Measurements from ENCODE around the gene PRKAG2. TPM values are rescaled to one million over a fixed set of nuclear protein-coding genes. Genes with fewer than 3 reads are reported as not detected.
A peak's percentile ranks its signal among the peaks of the same experiment; 100 is the strongest.

The PRKAG2 gene
- total RNA-seq, 2 donors from 2014 or later: 38.3 to 78.5 TPM

- H3K9me3 ChIP-seq: no peaks in the 10 kb centered on the region
- DNase-seq (ENCODE audit: low spot score) (no peak), ATAC-seq (ENCODE audit: insufficient number of reproducible peaks, low FRiP score, low read depth) (no peak)
- TF ChIP-seq, protein P1, sequence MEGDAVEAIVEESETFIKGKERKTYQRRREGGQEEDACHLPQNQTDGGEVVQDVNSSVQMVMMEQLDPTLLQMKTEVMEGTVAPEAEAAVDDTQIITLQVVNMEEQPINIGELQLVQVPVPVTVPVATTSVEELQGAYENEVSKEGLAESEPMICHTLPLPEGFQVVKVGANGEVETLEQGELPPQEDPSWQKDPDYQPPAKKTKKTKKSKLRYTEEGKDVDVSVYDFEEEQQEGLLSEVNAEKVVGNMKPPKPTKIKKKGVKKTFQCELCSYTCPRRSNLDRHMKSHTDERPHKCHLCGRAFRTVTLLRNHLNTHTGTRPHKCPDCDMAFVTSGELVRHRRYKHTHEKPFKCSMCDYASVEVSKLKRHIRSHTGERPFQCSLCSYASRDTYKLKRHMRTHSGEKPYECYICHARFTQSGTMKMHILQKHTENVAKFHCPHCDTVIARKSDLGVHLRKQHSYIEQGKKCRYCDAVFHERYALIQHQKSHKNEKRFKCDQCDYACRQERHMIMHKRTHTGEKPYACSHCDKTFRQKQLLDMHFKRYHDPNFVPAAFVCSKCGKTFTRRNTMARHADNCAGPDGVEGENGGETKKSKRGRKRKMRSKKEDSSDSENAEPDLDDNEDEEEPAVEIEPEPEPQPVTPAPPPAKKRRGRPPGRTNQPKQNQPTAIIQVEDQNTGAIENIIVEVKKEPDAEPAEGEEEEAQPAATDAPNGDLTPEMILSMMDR (IDR thresholded peaks at IDR 0.05): no peak
- no peak overlapping the region for H3K27ac ChIP-seq
- peaks cover 6 to 20% of the 10 kb centered on the region in 2 donors for H3K4me1 ChIP-seq (ENCODE audit: control insufficient read depth in 1 of 2, low read depth in 2 of 2)
- H3K27me3 ChIP-seq (replicated peaks; ENCODE audit: insufficient read depth): no peaks in the 10 kb centered on the region
- no peak overlapping the region for H3K4me3 ChIP-seq
- no peaks in the 10 kb centered on the region for H3K36me3 ChIP-seq
Observed at GRCh38 chr7:151695951-151696541, 180.9 kb downstream of the PRKAG2 start.

DNA sequence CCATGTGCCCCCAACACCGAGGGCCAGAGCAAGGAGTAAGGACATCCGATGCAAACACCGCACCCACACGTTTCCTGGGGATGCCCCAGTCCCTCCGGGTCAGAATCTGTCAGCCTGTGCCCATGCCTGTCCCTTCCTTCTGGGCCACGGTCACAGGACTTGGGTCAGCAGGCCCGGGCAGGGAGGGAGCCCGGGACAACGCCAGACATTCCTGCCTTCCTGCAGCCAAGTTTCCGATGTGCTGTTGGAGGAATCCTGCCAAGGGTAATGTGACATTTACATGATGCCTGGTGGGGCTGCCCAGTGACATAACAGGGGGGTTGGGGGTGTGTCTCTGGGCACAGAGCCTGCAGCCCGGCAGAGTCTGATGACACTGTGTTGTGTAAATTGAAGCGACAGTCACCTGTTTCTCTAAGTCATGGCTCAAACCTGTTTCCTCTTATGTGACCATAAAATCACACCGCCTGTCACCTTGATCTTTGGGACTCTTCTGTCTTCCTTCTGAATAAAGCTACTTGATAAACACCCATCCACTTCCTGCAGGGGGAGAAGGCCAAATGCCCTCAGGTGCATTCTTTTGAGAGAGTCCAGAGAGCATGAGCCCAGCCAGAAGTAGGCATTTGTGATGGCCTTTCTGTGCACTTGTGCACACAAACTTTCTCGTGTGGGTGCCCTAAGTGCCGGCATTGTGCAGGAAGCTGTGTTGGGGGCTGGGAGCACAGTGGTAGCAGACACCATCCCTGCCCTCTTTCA lies 181.9 kb downstream of the PRKAG2 start:
- Histone ChIP-seq H3K4me3 (no peak overlapping the region), H3K27ac (peak overlapping the region in 1 of 2 donors; percentile 39), H3K27me3 (replicated peaks; ENCODE audit: insufficient read depth) (no peaks in the 10 kb centered on the region), H3K36me3 (no peaks in the 10 kb centered on the region), H3K9me3 (no peaks in the 10 kb centered on the region), H3K4me1 (ENCODE audit: control insufficient read depth in 1 of 2, low read depth in 2 of 2) (peaks cover 6 to 24% of the 10 kb centered on the region in 2 donors)
- ATAC-seq (ENCODE audit: insufficient number of reproducible peaks, low FRiP score, low read depth): peak; percentile 39
- TF ChIP-seq, protein P1 (IDR thresholded peaks at IDR 0.05): no peak
- peak; percentile 19 for DNase-seq (ENCODE audit: low spot score)

DNA sequence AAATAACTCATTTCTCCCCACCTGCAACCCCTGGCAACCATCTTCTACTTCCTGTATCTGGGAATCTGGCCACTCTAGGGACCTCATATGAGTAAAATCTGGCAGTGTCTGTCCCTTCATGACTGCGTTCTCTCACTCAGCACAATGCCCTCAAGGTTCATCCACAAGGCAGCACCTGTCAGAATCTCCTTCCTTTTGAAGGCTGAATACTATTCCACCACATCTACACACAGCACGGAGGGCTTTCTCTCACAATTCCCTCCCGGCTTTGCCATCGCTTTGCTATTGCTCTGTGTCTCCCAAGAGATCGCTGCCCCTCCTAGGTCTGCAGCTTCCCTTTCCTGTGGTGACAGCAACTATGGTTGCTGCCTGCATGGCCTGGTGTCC lies 182.5 kb downstream of the PRKAG2 start:
- Histone ChIP-seq H3K27ac (peak overlapping the region in 1 of 2 donors; percentile 39), H3K9me3 (no peaks in the 10 kb centered on the region), H3K4me3 (no peak overlapping the region), H3K4me1 (ENCODE audit: control insufficient read depth in 1 of 2, low read depth in 2 of 2) (peaks cover 6 to 29% of the 10 kb centered on the region in 2 donors), H3K27me3 (replicated peaks; ENCODE audit: insufficient read depth) (no peaks in the 10 kb centered on the region), H3K36me3 (no peaks in the 10 kb centered on the region)
- DNase-seq (ENCODE audit: low spot score) (no peak), ATAC-seq (ENCODE audit: insufficient number of reproducible peaks, low FRiP score, low read depth) (no peak)
- TF ChIP-seq, protein P1 (IDR thresholded peaks at IDR 0.05): no peak

DNA sequence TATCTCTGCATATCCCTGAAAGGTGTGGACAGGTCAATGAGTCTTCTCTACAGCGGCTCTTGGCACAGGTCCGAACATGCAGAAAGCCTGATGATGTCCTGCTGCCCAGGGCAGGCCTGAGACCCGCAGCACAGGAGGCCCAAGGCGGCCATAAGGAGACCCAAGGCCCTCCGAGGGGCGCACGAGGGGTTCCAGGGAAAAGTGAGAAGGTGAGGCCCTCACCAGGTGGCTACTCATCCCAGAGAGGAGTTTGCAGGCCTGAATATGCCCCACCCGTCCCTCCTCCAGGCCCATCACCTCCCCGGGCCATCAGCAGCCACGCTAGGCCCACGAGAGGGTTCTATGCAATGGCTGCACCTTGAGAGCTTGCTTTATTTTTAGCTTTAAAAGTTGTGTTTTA lies 183.8 kb downstream of the PRKAG2 start:
- DNase-seq (ENCODE audit: low spot score) (no peak), ATAC-seq (ENCODE audit: insufficient number of reproducible peaks, low FRiP score, low read depth) (no peak)
- Histone ChIP-seq H3K4me1 (ENCODE audit: control insufficient read depth in 1 of 2, low read depth in 2 of 2) (peaks cover 9 to 37% of the 10 kb centered on the region in 2 donors), H3K27ac (no peak overlapping the region), H3K4me3 (no peak overlapping the region), H3K27me3 (replicated peaks; ENCODE audit: insufficient read depth) (no peaks in the 10 kb centered on the region), H3K9me3 (no peaks in the 10 kb centered on the region), H3K36me3 (no peaks in the 10 kb centered on the region)
- TF ChIP-seq, protein P1 (IDR thresholded peaks at IDR 0.05): no peak

- H3K4me1 ChIP-seq (ENCODE audit: control insufficient read depth in 1 of 2, low read depth in 2 of 2): peaks cover 12 to 41% of the 10 kb centered on the region in 2 donors
- H3K36me3 ChIP-seq: no peaks in the 10 kb centered on the region
- no peak overlapping the region for H3K4me3 ChIP-seq
- no peak overlapping the region for H3K27ac ChIP-seq
- ATAC-seq (ENCODE audit: insufficient number of reproducible peaks, low FRiP score, low read depth) (no peak), DNase-seq (ENCODE audit: low spot score) (no peak)
- TF ChIP-seq, protein P1 (IDR thresholded peaks at IDR 0.05): no peak
- H3K9me3 ChIP-seq: no peaks in the 10 kb centered on the region
- H3K27me3 ChIP-seq (replicated peaks; ENCODE audit: insufficient read depth): no peaks in the 10 kb centered on the region
Observed at GRCh38 chr7:151692721-151693120, 184.2 kb downstream of the PRKAG2 start.
